GM06990 (cell line): Measurements from ENCODE around the gene TGIF2LX.
"Not testable (repeated sequence)": the region's sequence is repeated elsewhere in the genome, so short reads cannot be mapped to it uniquely, and the experiment has no call there.

Source experiments
- DNase-seq: peaks from one replicate; pipeline ENCODE4 v3.0.0-alpha.2; 2011; ENCODE audit not compliant: insufficient read length; ENCODE audit errors: extremely low read depth
- H3K27me3 ChIP-seq: replicated peaks from 2 replicates; pipeline ENCODE4 v1.6.0; 2011; ENCODE audit warnings: low read length; ENCODE audit not compliant: control insufficient read depth, insufficient read depth
- H3K36me3 ChIP-seq: 2 replicates; pipeline ENCODE4 v1.5.1; 2011; ENCODE audit warnings: low read length; ENCODE audit not compliant: control insufficient read depth, insufficient read depth
- H3K4me3 ChIP-seq: replicated peaks from 2 replicates; pipeline ENCODE4 v1.5.1; 2011; ENCODE audit warnings: low read depth, mild to moderate bottlenecking, control low read depth, low read length

Gene TGIF2LX

DNA sequence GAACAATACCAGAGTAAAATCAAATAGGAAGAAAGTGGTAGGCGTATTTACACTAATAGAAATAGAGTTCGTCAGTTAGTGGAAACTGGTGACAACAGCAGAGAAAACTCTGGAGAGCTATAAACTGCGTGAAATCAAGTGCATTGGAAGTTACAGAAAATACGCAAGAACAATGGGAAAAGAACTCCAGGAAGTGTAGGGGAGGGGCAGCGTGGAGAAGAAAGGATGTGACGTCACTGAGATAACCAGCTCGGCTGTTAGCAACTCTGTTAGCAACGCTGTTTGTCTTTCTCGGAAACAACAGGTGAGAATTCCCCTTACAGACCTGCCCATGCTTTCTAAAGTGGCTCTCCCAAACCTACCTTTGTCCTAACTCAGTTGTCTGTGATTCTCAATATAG, at the start of gene TGIF2LX:
Gene TGIF2LX, plus strand, starts transcription at position 244 of the 400 bp plus-strand sequence. CDS start 178 bp downstream, outside the sequence.
- H3K27me3 ChIP-seq, DNase-seq, H3K36me3 ChIP-seq, H3K4me3 ChIP-seq: not testable (repeated sequence)

DNA sequence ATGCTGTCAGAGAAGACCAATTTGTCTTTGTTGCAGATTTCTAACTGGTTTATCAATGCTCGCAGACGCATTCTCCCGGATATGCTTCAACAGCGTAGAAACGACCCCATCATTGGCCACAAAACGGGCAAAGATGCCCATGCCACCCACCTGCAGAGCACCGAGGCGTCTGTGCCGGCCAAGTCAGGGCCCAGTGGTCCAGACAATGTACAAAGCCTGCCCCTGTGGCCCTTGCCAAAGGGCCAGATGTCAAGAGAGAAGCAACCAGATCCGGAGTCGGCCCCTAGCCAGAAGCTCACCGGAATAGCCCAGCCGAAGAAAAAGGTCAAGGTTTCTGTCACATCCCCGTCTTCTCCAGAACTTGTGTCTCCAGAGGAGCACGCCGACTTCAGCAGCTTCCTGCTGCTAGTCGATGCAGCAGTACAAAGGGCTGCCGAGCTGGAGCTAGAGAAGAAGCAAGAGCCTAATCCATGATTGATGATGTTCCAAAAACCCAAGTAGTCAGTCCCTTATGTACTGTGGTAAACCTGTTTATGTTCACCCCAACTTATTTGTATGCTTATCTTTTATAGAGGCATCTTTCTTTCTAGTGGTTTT, 728 bp downstream of the TGIF2LX start:
- not testable (repeated sequence) for H3K27me3 ChIP-seq, H3K36me3 ChIP-seq, DNase-seq, H3K4me3 ChIP-seq

- H3K36me3 ChIP-seq, H3K4me3 ChIP-seq, H3K27me3 ChIP-seq, DNase-seq: not testable (repeated sequence)
Observed at GRCh38 chrX:89943077-89943476, 21.4 kb downstream of the TGIF2LX start.

DNA sequence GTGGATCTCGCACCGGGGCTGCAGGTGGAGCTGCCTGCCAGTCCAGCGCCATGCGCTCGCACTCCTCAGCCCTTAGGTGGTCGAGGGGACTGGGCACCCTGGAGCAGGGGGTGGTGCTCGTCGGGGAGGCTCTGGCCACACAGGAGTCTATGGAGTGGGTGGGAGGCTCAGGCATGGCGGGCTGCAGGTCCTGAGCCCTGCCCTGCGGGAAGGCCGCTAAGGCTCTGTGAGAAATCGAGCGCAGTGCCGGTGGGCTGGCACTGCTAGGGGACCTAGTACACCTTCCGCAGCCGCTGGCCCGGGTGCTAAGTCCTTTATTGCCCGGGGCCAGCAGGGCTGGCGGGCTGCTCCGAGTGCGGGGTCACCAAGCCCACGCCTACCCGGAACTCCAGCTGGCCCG, 43.9 kb downstream of the TGIF2LX start:
- not testable (repeated sequence) for DNase-seq, H3K27me3 ChIP-seq, H3K36me3 ChIP-seq, H3K4me3 ChIP-seq
